ENCODE data around the gene UROC1. TPM values are rescaled to one million over a fixed set of nuclear protein-coding genes. Genes with fewer than 3 reads are reported as not detected.

The UROC1 gene
- total RNA-seq, 1 experiment from 2014 or later, result not detected

GRCh38 chr3:126454437-126455198 is 63.0 kb downstream of the UROC1 start:
- H3K9ac ChIP-seq (ENCODE audit: low read length), result no peak overlapping the region
- no peaks in the 10 kb centered on the region for H3K27me3 ChIP-seq (ENCODE audit: insufficient read depth, low read length)
- TF ChIP-seq EGR1 (IDR thresholded peaks at IDR 0.05; ENCODE audit: low read depth) (no peak), ATF3 (IDR thresholded peaks at IDR 0.05) (no peak), SP1 (IDR thresholded peaks at IDR 0.05; ENCODE audit: low read depth) (no peak)
- ATAC-seq (no peak), DNase-seq (ENCODE audit: low read depth, low spot score) (no peak)
- intact Hi-C loops (cut with micrococcal nuclease), result no loop called here
- no peaks in the 10 kb centered on the region for H4K20me1 ChIP-seq (ENCODE audit: insufficient read depth)
- CTCF ChIA-PET, result no interaction called here
- no peak overlapping the region for H3K4me3 ChIP-seq (replicated peaks in 1 of 2; ENCODE audit: low read depth in 1 of 2, low read length in 2 of 2)
- POLR2A ChIA-PET, result no interaction called here
- H3K9me3 ChIP-seq (ENCODE audit: control insufficient read depth in 1 of 2, insufficient read depth in 1 of 2, low read depth in 1 of 2, low read length in 2 of 2), result no peaks in the 10 kb centered on the region
- no peaks in the 10 kb centered on the region for H3K9me2 ChIP-seq (ENCODE audit: insufficient read depth)
- RAD21 ChIA-PET (ENCODE audit: low non-redundant PET in 1 of 2, low total read pairs in 2 of 2, uncharacterized antibody in 2 of 2, unreplicated experiment in 2 of 2), result no interaction called here
- H3K79me2 ChIP-seq (ENCODE audit: insufficient read depth, low read length), result peaks cover 38% of the 10 kb centered on the region
- no TSS peak for BruUV-seq (replicated peaks)
- H3K4me2 ChIP-seq (ENCODE audit: low read length), result no peak overlapping the region
- no peak overlapping the region for H3K27ac ChIP-seq (ENCODE audit: low read depth, low read length)
- H3K36me3 ChIP-seq (ENCODE audit: control insufficient read depth in 1 of 2, insufficient read depth in 2 of 2, low read length in 2 of 2), result peaks cover 34 to 41% of the 10 kb centered on the region in 2 experiments; a peak in 3 of 4 replicates
- H2AFZ ChIP-seq (ENCODE audit: low read depth, low read length, poor library complexity, severe bottlenecking), result no peak overlapping the region
- no peaks in the 10 kb centered on the region for H3K4me1 ChIP-seq (ENCODE audit: control insufficient read depth in 1 of 2, insufficient read depth in 2 of 2, low read length in 2 of 2)

DNA sequence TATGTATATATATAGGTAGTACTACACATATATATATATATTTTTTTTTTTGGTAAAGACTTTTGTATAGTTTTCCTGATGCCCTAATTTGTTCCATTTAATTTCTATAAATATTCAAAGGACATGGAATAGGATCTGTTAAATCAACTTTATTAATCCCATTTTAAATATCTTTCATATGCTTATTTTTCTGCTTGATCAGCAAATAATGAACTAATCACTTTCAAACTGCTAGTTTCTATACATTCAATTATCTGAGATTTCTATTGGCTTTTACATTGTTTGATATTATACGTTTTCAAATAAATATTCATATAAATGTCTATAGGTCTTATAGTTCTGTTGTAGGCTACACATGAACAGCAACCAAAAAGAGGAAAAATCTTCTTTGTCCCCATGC is 63.5 kb downstream of the UROC1 start:
- Histone ChIP-seq H3K4me3 (replicated peaks in 1 of 2; ENCODE audit: low read depth in 1 of 2, low read length in 2 of 2) (no peak overlapping the region), H2AFZ (ENCODE audit: low read depth, low read length, poor library complexity, severe bottlenecking) (no peak overlapping the region), H3K27me3 (ENCODE audit: insufficient read depth, low read length) (no peaks in the 10 kb centered on the region), H3K9me2 (ENCODE audit: insufficient read depth) (no peaks in the 10 kb centered on the region), H3K4me2 (ENCODE audit: low read length) (no peak overlapping the region), H4K20me1 (ENCODE audit: insufficient read depth) (no peaks in the 10 kb centered on the region), H3K36me3 (ENCODE audit: control insufficient read depth in 1 of 2, insufficient read depth in 2 of 2, low read length in 2 of 2) (peaks cover 28 to 38% of the 10 kb centered on the region in 2 experiments; a peak in 3 of 4 replicates), H3K4me1 (ENCODE audit: control insufficient read depth in 1 of 2, insufficient read depth in 2 of 2, low read length in 2 of 2) (no peaks in the 10 kb centered on the region), H3K9ac (ENCODE audit: low read length) (no peak overlapping the region), H3K9me3 (ENCODE audit: control insufficient read depth in 1 of 2, insufficient read depth in 1 of 2, low read depth in 1 of 2, low read length in 2 of 2) (no peaks in the 10 kb centered on the region), H3K27ac (ENCODE audit: low read depth, low read length) (no peak overlapping the region), H3K79me2 (ENCODE audit: insufficient read depth, low read length) (peaks cover 38% of the 10 kb centered on the region)
- no peak for DNase-seq (ENCODE audit: low read depth, low spot score)
- intact Hi-C loops (cut with micrococcal nuclease), result no loop called here
- TF ChIP-seq ATF3 (IDR thresholded peaks at IDR 0.05), result no peak
- no peak for TF ChIP-seq YY1 (IDR thresholded peaks at IDR 0.05; ENCODE audit: extremely low read depth, insufficient replicate concordance, low read depth, low read length)
- TF ChIP-seq SIN3A (IDR thresholded peaks at IDR 0.05; ENCODE audit: low read depth), result no peak
- TF ChIP-seq JUND (IDR thresholded peaks at IDR 0.05), result no peak
- TF ChIP-seq CEBPB (IDR thresholded peaks at IDR 0.05; ENCODE audit: low read depth), result no peak
- no peak for TF ChIP-seq ZFX (IDR thresholded peaks at IDR 0.05)
- ChIA-PET CTCF (no interaction called here), RAD21 (ENCODE audit: low non-redundant PET in 1 of 2, low total read pairs in 2 of 2, uncharacterized antibody in 2 of 2, unreplicated experiment in 2 of 2) (no interaction called here), POLR2A (no interaction called here)
- BruUV-seq (replicated peaks), result no TSS peak
- no peak for ATAC-seq

Data from HCT116 (cell line).